GM12878 (cell line): ENCODE results near the gene SERPINE1. TPM values are rescaled to one million over a fixed set of nuclear protein-coding genes. Genes with fewer than 3 reads are reported as not detected.

Experiments used
- RB1 ChIP-seq: fragments of 450-650 bp; formaldehyde crosslinking; IDR thresholded peaks from 2 replicates; pipeline ENCODE4 v1.6.1; 2017; ENCODE audit warnings: mild to moderate bottlenecking, borderline replicate concordance
- ZBTB40 ChIP-seq: fragments of 450-650 bp; IDR thresholded peaks from 2 replicates; pipeline ENCODE4 v1.6.1; 2016; ENCODE audit warnings: mild to moderate bottlenecking, moderate library complexity, borderline replicate concordance
- polyA plus RNA-seq, 11 experiments: library from polyadenylated mRNA; depleted of rRNA in 4 of 11; unstranded in 6 of 11; stranded (reverse) in 5 of 11; fragments of >200 nt; fragmentation: Nextera tagmentation in 4 of 11; fragmentation: Illumina TruSeq in 1 of 11; extraction: Ambion mirVana in 4 of 11; extraction: Trizol in 1 of 11; gene quantifications; 1 replicate in 1 of 11; 2 replicates in 10 of 11; pipeline versions ENCODE4 v1.2.1 to v1.2.3, GENCODE V29; 2011 to 2016; ENCODE audit warnings: inconsistent platforms in 2 of 11, missing spikeins in 2 of 11, low read depth in 1 of 11
- total RNA-seq, 4 experiments: library from RNA; depleted of rRNA in 3 of 4; stranded (reverse); fragments of >200 nt in 3 of 4; fragmentation: Illumina TruSeq in 1 of 4; extraction: Trizol in 1 of 4; gene quantifications; 2 replicates each; pipeline versions ENCODE4 v1.2.1 to v1.2.3, GENCODE V29; 2013 to 2021
- TF ChIP-seq, protein P1 (sequence below): fragments of 450-650 bp; IDR thresholded peaks from 2 replicates; pipeline ENCODE4 v1.6.1; 2017; ENCODE audit warnings: low read depth, mild to moderate bottlenecking, moderate library complexity
- TF ChIP-seq, protein P2 (sequence below): fragments of 450-650 bp; IDR thresholded peaks from 2 replicates; pipeline ENCODE4 v1.6.1; 2016; ENCODE audit warnings: mild to moderate bottlenecking

SERPINE1 gene
- total and polyA plus RNA-seq, 10 of the 15 experiments (the other 5 are each of a cell fraction or from before 2014, with no cell fraction given) = 0.20 to 2.4 (median 0.44) TPM

DNA sequence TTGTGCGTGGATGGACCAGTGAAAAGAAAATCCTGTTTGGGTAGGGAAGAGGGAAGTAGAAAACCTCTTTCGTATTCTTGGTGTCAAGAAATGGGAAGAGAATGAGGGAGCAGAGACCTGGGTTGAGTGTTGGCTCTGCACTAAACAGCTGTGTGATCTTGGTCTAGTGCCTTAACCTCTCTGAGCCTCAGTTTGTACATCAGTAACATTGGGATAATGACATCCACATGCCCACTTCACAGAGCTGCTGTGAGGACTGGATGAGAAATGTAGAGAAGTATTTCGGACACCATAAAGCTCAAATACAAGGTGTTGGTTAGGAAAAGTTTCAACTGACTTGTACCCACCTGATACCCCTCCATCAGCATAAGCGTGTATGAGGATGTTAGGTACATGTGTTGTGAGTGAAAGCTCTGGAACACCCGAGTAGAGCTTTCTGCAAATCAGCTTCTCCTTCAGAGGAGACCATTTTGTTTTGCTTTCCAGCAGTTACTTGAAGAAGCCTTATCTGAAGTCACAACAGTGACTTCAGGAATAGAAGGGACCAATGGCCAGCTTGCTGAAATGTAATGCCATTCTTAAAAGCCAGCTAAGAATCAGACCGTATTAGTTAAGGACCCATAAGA lies 30.5 kb upstream of the SERPINE1 start (continued):
- TF ChIP-seq ZBTB40 (no peak), RB1 (no peak)
- TF ChIP-seq, protein P1, sequence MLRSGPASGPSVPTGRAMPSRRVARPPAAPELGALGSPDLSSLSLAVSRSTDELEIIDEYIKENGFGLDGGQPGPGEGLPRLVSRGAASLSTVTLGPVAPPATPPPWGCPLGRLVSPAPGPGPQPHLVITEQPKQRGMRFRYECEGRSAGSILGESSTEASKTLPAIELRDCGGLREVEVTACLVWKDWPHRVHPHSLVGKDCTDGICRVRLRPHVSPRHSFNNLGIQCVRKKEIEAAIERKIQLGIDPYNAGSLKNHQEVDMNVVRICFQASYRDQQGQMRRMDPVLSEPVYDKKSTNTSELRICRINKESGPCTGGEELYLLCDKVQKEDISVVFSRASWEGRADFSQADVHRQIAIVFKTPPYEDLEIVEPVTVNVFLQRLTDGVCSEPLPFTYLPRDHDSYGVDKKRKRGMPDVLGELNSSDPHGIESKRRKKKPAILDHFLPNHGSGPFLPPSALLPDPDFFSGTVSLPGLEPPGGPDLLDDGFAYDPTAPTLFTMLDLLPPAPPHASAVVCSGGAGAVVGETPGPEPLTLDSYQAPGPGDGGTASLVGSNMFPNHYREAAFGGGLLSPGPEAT = no peak
- TF ChIP-seq, protein P2, sequence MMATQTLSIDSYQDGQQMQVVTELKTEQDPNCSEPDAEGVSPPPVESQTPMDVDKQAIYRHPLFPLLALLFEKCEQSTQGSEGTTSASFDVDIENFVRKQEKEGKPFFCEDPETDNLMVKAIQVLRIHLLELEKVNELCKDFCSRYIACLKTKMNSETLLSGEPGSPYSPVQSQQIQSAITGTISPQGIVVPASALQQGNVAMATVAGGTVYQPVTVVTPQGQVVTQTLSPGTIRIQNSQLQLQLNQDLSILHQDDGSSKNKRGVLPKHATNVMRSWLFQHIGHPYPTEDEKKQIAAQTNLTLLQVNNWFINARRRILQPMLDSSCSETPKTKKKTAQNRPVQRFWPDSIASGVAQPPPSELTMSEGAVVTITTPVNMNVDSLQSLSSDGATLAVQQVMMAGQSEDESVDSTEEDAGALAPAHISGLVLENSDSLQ = no peak
